Stimulated activated naive CD4-positive, alpha-beta T cell treated with Interleukin-2 at 50 U/mL for 16 hours (primary cell): ENCODE results near the gene USP35.
A peak's percentile ranks its signal among the peaks of the same experiment; 100 is the strongest.

Experiments used
- DNase-seq: peaks from one replicate; lab custom pipeline; 2025; lab: John Stamatoyannopoulos, UW

USP35 gene

GRCh38 chr11:78188286-78189173 lies at the start of gene USP35, which contains the start of gene KCTD21:
Gene USP35, plus strand, starts transcription at chr11:78188919. Its CDS starts 7,327 bp downstream, at chr11:78196246.
Gene KCTD21, minus strand, starts transcription at chr11:78188626. Its CDS starts 14,072 bp downstream, at chr11:78174554.
- DNase-seq = peak; percentile 94

GRCh38 chr11:78139422-78140391 lies 49.0 kb upstream of the USP35 start, which contains the start of gene ALG8:
Gene ALG8, minus strand, starts transcription at chr11:78139626. Its CDS starts 38 bp downstream, at chr11:78139588.
- DNase-seq = peak; percentile 94

GRCh38 chr11:78140392-78141077 lies 48.2 kb upstream of the USP35 start:
- no peak for DNase-seq

GRCh38 chr11:78145511-78146025 lies 43.2 kb upstream of the USP35 start:
- DNase-seq = no peak

- no peak for DNase-seq
These were observed 40.9 kb upstream of the USP35 start for GRCh38 chr11:78147807-78148206.

- DNase-seq = no peak
These were observed 39.1 kb upstream of the USP35 start for GRCh38 chr11:78149646-78150045.

GRCh38 chr11:78150346-78150745 lies 38.4 kb upstream of the USP35 start:
- no peak for DNase-seq

- DNase-seq = no peak
These were observed 38.0 kb upstream of the USP35 start for GRCh38 chr11:78150754-78151153.

GRCh38 chr11:78151804-78152203 lies 36.9 kb upstream of the USP35 start:
- no peak for DNase-seq

GRCh38 chr11:78156127-78156844 lies 32.4 kb upstream of the USP35 start:
- DNase-seq = no peak

GRCh38 chr11:78158987-78159652 lies 29.6 kb upstream of the USP35 start:
- DNase-seq = no peak

- DNase-seq = no peak
These were observed 28.2 kb upstream of the USP35 start for GRCh38 chr11:78160557-78160956.

GRCh38 chr11:78161346-78161745 lies 27.4 kb upstream of the USP35 start:
- DNase-seq = no peak

- no peak for DNase-seq
These were observed 26.8 kb upstream of the USP35 start for GRCh38 chr11:78161962-78162371.

- DNase-seq = no peak
These were observed 24.9 kb upstream of the USP35 start for GRCh38 chr11:78163828-78164227.

GRCh38 chr11:78164471-78164870 lies 24.2 kb upstream of the USP35 start:
- no peak for DNase-seq

- no peak for DNase-seq
These were observed 21.8 kb upstream of the USP35 start for GRCh38 chr11:78166855-78167469.

- DNase-seq = no peak
These were observed 19.9 kb upstream of the USP35 start for GRCh38 chr11:78168539-78169477.

- DNase-seq = no peak
These were observed 18.3 kb upstream of the USP35 start for GRCh38 chr11:78170413-78170812.
